GM21526 (cell line): Measurements from ENCODE around the gene MAD1L1.

Experiments used
- ATAC-seq: cut with Tn5 transposase; IDR thresholded peaks from one replicate; pipeline ENCODE4 v1.9.1; 2021; ENCODE audit warnings: moderate library complexity; ENCODE audit not compliant: unreplicated experiment, low FRiP score

Gene MAD1L1

DNA sequence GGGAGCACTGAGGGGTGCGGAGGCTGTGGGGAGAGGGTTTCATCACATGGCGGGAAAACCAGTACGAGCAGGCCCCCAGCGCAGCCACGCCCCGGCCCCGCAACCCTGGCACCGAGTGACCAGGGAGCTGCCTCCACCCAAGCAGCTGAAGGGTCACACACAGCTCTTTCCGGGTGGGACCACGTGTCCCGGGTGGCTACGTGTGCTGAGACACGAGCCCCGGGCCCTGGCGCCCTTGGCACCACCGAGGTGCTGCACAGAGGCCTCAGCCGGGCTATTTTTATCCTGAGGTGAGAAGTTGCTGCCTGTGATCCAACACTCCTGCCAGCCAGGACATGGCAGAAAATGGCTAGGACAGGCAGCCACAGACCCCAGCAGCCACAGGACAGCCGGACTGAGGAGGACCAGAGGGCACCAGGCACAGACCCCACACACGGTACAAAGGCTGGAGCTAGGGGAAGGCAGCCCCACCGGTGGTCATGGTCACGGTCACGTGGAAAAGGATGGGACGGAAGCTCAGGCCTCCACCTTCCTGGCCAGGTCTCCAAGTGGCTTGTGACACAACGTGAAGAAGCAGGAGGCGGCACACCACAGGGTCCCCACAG lies 223.7 kb downstream of the MAD1L1 start:
- ATAC-seq = no peak

DNA sequence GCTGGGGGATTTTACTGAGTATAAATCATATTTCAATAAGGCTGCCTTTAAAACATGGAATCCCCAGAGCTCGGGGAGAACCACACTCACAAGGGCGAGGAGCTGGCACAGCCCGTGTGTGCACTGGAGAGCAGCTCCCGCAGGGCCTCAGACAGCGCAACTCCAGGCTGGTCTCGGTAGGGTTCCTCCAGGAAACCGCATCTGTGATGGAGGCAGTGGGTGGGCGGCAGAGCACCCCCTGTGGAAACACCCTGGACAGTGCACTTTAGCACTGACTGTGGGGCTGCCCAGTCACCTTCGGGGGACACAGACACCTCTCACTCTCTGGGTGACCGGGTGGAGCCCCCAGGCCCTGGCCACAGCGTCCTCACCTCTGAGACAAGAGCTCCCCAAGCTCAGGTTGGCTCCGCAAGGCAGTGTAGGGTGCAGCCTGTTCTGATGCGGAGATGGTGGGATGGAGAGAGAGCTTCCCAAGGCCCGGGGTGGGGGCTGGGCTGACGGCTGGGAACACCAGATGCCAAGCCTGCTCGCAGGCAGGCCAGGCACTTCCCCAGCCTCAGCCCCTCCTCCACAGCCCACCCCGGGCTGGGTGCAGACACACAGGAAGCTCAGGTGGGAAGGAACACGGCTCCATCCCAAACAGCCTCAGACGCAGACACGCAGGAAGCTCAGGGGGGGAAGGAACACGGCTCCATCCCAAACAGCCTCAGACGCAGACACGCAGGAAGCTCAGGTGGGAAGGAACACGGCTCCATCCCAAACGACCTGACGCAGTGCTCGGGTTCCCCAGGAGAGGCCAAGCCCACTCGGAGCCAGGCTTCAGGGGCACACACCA lies 224.4 kb downstream of the MAD1L1 start:
- no peak for ATAC-seq

DNA sequence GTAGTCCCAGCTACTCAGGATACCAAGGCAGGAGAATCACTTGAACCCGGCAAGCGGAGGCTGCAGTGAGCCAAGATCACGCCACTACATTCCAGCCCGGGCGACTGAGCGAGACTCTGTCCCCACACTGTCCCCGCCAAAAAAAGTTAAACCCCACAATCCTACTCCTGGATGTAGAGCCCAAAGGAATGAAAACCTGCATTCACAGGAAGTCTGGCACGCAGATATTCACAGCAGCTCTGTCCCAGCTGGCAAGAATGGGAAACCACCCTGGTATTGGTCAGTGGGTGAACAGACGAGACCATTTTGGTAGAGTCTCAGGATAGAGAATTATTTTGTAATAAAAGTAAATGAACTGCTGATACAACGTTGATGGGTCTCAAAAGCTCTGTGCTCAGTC lies 225.2 kb downstream of the MAD1L1 start:
- ATAC-seq = no peak

DNA sequence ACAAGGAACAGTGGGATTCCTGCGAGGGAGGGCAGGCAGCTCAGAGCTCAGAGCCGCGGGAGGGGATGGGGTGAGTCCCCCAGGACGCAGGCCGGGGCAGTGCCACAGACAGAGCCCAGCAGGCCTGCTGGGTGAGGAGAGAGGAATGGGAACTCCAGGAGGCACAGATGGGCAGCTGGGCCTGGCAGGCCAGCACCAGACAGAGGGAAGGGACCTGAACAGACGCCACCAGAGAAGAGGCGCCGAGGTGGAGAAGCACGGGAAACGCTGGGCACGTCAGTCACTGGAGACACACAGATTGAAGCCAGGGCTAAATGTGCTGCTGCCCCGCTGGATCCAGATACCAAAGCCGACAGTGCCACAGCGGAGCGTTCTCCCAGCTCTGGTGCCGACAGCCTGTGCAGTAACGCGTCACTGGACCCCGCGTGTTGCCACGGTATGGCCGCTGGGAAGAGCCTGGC lies 225.8 kb downstream of the MAD1L1 start:
- ATAC-seq = no peak

DNA sequence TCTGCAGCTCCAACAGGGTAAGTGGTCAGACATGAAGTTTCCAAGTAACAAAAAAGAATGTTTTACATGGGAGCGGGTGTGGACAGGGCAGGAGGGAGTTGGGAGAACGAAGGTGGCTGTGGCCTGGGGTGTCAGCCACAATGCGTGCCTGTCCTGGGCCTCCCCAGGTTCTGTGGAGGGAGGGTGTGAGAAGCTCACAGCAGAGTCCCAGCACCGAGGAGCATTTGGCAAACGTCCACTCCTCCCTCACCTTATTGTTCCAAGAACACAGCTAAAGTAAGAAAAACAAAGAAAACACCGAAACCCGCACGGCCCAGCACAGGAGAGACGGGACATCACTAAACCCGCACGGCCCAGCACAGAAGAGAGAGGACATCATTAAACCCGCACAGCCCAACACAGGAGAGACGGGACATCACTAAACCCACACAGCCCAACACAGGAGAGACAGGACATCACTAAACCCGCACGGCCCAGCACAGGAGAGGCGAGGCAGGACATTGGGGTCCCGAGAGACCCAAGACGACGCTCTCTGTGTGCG lies 226.4 kb downstream of the MAD1L1 start:
- ATAC-seq = no peak

DNA sequence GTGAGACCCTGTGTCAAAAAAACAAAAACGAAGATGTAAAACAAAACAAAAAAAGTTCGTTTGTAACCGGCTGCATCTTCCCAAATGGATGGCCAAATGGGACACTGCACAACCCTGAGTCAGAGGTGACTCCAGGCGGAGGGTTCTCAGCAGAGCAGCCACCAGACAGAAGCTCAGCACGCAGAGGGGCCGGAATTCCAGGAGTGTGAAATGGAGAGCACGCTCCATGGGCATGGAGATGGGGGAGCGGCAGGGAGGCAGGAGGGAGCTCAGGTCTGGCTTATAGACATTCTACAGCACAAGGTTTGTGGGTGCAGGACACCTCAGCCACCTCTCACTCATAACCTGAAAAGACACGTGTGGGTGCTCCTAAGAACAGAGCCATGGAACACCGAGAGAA lies 227.0 kb downstream of the MAD1L1 start:
- no peak for ATAC-seq

DNA sequence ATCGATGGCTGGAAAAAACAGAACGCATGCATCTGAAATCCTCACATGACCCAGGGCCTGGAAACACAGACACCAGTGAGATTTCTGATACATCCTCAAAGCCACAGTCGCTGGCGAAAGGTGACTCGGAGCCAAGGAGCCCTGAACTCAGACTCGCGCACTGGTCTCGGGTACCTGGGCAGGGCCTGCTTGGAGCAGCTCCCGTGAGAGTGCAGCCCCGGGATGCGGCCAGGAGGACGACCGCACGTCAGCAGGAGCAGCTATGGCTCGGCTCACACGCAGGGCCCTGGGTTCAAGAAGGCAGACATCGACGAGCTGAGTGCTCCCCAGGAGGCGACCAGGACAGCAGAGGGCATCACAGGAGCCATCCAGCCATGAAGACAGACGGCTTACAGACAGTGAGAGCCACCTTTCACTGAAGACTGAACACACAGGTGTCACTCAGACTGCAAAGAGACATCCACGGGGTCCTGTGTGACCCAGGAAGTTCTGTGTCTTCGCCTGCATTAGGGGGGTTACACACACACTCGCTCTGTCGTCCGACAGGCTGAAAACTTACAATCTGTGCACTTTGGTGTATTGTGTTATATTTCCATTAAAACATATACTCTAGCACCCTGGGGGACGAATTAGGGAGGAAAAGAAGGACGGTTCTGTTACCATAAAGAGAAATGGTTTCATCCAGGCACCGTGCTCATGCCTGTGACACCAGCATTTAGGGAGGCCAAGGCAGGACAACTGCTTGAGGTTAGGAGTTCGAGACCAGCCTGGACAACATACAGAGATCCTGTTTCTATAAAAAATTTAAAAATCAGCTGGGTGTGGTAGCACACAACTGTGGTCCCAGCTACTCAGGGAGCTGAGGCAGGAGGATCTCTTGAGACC lies 227.7 kb downstream of the MAD1L1 start:
- ATAC-seq = no peak

DNA sequence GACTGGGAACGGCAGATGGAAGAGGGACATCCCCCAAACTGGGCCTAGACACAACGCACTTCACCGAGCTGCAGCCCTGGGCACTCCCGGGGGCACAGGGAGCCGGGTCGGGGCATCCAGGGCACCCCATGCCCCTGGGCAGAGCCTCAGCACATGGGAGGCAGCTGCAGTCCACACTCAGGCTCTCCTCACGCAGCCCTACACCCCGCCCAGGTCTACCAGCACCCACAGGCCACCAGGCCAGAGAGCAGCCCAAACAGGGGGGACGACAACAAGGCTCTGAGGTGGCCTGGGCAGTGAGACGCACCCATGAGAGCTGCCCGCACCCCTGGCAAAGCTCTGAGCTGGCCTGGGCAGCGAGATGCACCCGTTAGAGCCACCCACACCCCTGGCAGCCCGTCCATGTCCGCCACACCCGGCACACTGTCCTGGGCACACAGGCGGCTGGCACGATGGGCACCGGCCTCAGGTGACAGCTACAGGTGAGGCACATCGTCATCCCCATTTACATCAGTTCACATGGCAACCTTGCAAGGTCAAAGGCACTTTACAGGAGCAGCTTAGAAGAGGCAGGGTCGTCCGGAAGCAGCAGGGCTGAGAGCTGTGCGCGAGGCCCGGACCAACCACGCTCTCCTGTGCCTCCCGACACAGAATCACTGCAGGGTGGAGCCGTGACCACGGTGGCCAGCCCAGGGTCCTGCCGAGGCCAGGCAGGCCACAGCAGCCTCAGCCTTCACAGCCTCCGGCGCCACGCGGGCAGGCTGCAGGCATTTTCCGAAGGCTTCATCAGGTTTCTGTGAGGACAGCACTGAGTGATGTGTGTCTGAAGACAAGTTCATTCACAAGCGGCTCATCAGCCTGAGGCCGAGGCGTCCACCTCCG lies 228.6 kb downstream of the MAD1L1 start:
- no peak for ATAC-seq

DNA sequence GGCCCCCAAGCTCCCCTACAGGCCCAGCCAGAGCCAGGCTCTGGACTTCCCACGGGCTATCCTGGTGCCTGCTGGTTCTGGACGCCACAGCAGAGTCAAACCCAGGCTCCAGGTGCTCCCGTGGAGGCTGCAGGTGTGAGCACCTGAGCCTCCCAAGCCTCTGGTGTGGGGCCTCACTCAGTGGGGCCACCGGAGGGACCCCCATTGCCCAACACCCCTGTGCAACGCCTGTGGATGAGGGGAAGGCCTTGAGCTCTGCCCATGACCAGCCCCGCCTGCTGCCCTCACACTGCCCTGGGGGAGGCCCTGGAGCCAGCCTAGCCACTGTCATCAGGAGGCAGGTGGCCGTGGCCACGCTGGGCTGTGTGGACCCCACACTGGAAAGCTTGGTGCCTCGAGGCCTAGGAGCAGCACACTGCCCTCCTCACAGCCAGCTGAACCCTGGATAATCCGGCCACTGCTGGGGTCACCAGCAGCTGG lies 229.3 kb downstream of the MAD1L1 start:
- no peak for ATAC-seq

DNA sequence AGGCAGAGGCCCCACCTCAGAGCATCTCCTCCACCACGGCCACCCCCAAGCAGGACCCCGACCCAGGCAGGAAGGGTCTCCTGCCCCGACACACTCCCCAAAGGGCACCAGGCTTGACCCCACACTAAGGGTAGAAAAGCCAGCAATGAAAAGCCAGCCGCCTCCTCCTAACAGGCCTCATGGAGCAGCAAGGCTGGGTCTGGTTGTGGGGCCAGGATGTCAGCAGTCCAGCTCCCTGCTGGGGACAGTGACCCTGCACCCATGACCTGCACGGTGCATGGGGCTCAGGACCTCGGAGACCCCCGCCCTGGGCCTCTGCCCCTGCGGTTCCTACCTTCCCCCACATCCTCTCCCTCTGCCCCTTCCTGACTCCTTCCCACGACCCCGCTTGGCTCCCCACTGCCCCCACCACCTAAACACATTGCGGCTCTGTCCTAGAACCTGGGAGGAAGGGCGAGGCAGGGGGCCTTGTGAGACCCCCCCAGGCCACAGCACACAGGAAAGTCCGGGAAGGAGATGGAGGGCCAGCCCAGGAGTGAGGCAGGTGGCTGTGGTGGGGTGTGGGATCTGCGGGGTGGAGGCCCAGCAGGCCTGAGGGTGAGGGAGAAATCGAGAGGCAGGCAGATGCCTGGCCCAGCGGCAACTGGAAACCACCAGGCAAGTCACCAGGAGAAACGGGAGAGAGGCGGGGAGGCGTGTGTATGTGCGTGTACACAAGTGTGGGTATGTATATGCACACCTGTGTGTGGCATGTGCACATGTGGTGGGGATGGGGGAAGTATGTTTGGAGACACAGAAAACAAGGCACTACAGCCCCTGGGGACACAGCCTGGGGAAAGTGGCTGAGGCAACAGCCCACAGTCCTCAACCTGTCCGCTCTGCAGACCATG lies 229.9 kb downstream of the MAD1L1 start:
- no peak for ATAC-seq

DNA sequence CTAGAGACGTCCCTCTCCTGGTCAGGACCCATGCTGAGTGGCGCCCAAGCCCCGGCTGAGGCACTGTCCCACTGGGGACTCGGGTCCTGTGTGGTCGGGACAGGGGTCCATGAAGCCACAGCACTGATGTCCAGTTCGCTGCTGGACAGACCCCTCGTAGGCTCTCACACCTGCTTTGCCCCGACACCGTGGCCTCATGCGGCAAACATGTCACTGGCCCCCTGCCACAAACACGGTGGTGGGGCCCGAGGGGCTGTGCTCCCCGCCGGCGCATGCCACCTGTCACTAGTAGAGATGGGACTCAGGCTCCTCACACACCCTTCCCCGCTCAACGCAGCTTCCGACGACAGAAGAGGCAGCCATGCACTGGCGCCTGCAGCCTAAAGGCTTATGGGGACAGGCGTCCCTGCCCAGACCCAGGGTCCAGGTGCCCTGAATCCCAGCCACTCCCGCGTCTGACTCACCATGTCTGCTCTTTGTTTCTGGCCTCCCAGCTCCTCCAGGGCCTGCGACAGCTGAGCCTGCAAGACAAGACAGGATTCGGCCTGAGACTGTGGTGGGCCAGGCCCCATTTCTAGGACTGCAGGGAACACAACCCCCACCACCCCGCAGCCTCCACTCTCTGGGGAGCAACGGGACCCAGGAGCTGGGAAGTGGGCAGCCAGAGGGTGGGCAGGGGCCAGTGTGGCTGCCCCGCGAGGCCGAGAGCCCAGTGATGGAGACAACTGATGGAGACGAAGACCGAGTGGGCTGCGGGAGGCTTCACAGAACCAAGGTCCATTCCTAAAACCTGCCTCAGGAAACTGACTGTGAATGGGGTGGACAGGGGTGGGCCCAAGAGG lies 230.9 kb downstream of the MAD1L1 start:
- no peak for ATAC-seq

DNA sequence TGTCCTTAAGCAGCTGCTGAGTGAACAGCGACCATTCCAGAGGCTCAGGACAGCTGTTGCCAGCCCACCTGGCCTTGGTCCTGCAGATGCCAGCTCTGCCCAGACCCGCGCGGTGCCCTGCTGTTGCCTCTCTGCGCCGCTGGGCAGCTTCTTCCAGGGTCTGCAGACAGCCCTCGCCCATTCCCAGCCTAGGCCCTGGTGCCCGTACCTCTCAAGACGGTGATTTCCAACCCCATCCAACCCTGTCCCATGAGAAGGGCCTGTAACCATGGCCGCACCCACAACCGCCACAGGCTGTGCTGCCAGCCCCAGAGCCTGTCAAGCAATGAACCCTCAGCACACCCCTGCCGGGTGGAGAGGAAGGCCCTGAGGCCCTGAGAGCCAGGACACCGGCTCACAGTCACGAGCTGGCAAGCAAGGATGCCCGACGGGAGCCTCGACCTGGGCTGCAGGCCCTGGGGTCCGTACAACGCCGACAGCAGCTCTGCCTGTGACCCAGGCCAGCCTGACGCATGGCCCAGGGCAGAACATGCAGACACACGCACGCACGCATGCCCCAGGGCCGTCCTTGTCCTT lies 231.9 kb downstream of the MAD1L1 start:
- no peak for ATAC-seq

DNA sequence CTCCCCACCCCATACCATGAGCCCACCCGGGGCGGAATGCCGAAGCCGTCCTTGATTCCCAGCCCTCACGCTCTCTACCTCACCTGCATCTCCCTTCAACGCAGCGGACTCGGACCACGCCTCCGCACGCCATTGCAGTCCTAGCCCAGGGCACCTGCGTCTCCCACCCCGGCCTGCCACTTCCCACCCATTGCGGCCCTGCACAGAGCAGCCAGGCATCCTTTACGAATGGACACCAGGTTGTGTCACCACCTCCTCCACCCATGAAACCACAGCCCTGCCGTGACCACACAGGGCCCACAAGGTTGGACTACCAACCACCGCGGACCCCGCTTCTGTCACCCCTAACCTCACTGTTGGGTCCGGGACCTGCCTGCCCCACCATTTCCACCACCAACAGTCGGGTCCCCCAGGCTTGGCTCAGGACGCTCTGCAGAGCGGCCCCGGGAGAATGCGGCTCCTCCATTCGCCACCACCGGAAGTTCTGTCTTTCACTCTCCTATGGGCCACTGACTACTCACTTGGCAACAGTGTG lies 232.5 kb downstream of the MAD1L1 start:
- ATAC-seq = no peak

DNA sequence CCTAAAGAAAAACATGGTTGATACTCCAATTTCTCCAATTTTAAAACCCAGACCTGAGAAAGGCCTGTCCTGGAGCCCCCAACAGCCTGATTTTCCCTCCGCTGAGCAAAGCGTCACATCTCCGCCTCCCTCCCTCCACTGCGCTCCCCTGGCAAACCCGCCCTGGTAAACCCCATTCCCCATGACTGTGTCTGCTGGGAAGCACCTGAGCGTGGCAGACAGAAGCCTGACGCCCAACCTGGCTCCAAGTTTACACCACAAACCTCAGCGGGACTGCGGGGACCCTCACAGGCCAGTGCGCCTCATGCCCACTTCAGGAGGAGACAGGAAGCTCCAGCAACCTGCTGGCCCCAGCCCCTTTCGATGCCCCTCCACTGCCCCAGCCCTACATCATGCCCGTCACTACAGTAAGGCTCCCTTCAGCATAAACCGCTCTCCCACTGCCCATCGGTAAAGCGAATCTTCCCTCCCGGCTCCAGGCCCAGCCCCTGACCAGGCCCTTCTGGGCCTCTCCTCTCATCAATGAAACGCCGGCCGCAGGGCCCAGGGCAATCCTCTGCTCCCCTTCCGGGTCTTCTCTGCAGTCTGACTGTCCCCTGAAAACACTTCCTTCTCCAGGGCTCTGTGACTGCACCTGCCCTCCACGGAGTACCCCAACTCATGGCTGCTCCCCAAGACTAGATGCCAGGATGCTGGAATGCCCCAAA lies 233.3 kb downstream of the MAD1L1 start:
- no peak for ATAC-seq

DNA sequence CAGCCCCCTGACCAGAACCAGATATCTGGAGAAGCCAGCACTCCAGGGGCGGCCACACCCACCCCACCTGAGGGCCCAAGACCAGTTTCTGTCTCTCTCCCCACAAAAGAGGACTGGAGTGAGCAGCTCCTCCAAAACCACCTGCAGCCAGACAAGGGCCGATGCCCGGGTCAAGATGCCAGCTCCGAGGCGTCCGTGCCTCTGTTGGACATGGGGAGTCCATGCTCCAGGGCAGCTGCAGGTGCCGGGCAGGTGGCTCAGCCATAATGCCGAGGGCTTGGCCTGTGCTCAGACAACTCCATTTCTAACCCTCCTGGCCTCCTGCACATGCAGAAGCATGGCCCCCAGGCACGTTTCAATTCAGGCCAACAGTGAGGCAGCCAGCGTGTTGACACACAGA lies 234.6 kb downstream of the MAD1L1 start:
- no peak for ATAC-seq

DNA sequence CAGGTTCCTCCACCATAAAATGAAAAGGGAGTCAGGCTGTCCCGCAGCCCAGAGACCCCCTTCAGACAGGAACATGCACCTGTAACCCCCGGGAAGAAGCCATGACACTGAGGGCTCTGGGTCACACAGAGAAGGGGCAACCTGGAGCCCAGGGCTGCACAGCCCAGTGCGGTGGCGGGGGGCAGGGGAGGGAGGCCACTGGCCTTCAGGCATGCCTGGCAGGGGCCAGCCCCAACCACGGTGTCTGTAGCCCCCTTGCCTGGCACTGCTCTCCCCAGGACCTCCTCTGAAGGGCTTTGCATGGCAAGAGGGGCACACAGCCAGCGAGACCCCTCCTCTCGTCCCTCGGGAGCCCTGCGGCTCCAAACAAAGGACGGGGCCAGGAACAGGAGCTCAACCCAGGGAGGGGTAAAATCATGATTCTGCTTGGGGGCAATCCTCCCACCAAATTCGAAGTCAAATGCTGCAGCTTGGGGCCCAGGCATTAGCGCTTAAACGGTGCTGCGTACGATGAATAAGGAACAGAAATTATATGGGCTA lies 235.1 kb downstream of the MAD1L1 start:
- ATAC-seq = no peak
